ENCODE results near the gene SCAMP4.

The SCAMP4 gene

GRCh38 chr19:1893791-1894190 lies 11.4 kb upstream of the SCAMP4 start:
- TF ChIP-seq, protein P1, sequence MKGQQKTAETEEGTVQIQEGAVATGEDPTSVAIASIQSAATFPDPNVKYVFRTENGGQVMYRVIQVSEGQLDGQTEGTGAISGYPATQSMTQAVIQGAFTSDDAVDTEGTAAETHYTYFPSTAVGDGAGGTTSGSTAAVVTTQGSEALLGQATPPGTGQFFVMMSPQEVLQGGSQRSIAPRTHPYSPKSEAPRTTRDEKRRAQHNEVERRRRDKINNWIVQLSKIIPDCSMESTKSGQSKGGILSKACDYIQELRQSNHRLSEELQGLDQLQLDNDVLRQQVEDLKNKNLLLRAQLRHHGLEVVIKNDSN (IDR thresholded peaks at IDR 0.05), result no peak
- TF ChIP-seq FOXM1 (IDR thresholded peaks at IDR 0.05; ENCODE audit: borderline replicate concordance, low read depth) (no peak), TEAD4 (IDR thresholded peaks at IDR 0.05) (no peak), CEBPB (IDR thresholded peaks at IDR 0.05) (no peak), MAX (IDR thresholded peaks at IDR 0.05) (no peak), CREB1 (IDR thresholded peaks at IDR 0.05; ENCODE audit: low read depth) (no peak), RAD21 (IDR thresholded peaks at IDR 0.05; ENCODE audit: low read depth) (no peak)
- TF ChIP-seq, protein P2, sequence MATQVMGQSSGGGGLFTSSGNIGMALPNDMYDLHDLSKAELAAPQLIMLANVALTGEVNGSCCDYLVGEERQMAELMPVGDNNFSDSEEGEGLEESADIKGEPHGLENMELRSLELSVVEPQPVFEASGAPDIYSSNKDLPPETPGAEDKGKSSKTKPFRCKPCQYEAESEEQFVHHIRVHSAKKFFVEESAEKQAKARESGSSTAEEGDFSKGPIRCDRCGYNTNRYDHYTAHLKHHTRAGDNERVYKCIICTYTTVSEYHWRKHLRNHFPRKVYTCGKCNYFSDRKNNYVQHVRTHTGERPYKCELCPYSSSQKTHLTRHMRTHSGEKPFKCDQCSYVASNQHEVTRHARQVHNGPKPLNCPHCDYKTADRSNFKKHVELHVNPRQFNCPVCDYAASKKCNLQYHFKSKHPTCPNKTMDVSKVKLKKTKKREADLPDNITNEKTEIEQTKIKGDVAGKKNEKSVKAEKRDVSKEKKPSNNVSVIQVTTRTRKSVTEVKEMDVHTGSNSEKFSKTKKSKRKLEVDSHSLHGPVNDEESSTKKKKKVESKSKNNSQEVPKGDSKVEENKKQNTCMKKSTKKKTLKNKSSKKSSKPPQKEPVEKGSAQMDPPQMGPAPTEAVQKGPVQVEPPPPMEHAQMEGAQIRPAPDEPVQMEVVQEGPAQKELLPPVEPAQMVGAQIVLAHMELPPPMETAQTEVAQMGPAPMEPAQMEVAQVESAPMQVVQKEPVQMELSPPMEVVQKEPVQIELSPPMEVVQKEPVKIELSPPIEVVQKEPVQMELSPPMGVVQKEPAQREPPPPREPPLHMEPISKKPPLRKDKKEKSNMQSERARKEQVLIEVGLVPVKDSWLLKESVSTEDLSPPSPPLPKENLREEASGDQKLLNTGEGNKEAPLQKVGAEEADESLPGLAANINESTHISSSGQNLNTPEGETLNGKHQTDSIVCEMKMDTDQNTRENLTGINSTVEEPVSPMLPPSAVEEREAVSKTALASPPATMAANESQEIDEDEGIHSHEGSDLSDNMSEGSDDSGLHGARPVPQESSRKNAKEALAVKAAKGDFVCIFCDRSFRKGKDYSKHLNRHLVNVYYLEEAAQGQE (IDR thresholded peaks at IDR 0.05; ENCODE audit: low read depth), result no peak

DNA sequence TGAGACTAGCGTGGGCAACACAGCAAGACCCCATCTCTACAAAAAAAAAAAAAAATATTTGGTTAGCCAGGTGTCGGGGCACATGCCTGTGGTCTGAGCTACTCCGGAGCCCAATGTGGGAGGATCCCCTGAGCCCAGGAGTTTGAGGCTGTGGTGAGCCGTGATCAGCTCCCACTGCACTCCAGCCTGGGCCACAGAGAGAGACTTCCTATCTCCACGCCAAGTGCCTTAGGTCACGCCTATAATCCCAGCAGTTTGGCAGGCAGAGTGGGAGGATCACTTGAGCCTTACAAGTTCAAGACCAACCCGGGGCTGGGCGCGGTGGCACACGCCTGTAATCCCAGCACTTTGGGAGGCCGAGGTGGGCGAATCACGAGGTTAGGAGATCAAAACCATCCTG lies 8.7 kb upstream of the SCAMP4 start:
- TF ChIP-seq MAX (IDR thresholded peaks at IDR 0.05) (no peak), TAF1 (IDR thresholded peaks at IDR 0.05; ENCODE audit: low read depth) (no peak), EP300 (IDR thresholded peaks at IDR 0.05; ENCODE audit: borderline replicate concordance) (no peak), TEAD4 (IDR thresholded peaks at IDR 0.05) (no peak), NFIC (IDR thresholded peaks at IDR 0.05) (no peak)
- TF ChIP-seq, protein P2 (IDR thresholded peaks at IDR 0.05; ENCODE audit: low read depth), result no peak

DNA sequence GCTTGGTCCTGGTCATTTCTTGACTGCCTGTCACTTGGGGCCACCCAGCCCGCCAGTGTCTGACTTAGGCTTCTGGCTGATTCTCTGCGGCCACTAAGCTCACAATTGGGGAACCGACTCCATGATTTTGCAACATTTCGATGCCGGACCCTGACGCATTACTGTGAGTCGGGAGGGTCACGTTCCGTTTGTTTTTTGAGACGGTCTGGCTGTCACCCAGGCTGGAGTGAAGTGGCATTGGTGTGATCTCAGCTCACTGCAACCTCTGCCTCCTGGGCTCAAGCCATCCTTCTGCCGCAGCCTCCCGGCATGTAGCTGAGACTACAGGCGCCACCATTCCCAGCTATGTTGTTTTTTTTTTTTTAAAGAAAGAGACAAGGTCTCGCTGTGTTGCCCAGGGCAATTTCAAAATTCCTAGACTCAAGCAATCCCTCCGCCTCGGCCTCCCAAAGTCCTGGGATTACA lies 3.2 kb upstream of the SCAMP4 start:
- TF ChIP-seq RAD21 (IDR thresholded peaks at IDR 0.05; ENCODE audit: low read depth) (no peak), EP300 (IDR thresholded peaks at IDR 0.05; ENCODE audit: borderline replicate concordance) (no peak), YY1 (IDR thresholded peaks at IDR 0.05; ENCODE audit: low read depth) (no peak), TAF1 (IDR thresholded peaks at IDR 0.05; ENCODE audit: low read depth) (no peak), CEBPB (IDR thresholded peaks at IDR 0.05) (no peak), FOXM1 (IDR thresholded peaks at IDR 0.05; ENCODE audit: borderline replicate concordance, low read depth) (no peak), MAX (IDR thresholded peaks at IDR 0.05) (no peak), ZBTB7A (IDR thresholded peaks at IDR 0.05; ENCODE audit: low read depth) (no peak), NFIC (IDR thresholded peaks at IDR 0.05) (no peak), TEAD4 (IDR thresholded peaks at IDR 0.05) (no peak), EGR1 (IDR thresholded peaks at IDR 0.05) (no peak), CREB1 (IDR thresholded peaks at IDR 0.05; ENCODE audit: low read depth) (no peak), TCF12 (IDR thresholded peaks at IDR 0.05; ENCODE audit: low read depth) (no peak)
- TF ChIP-seq, protein P2 (IDR thresholded peaks at IDR 0.05; ENCODE audit: low read depth), result no peak
- TF ChIP-seq, protein P1 (IDR thresholded peaks at IDR 0.05), result no peak

DNA sequence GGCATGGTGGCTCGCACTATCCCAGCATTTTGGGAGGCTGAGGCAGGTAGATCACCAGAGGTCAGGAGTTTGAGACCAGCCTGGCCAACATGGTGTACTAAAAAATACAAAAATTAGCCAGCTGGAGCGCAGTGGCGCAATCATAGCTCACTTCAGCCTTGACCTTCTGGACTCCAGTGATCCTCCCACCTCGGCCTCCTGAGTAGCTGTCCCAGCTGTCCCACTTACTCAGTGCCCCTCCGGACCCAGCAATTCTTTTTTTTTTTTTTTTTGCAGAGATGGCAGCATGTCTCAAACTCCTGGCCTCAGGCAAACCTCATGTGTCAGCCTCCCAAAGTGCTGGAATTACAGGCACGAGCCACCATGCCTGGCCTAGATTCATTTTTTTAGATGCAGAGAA lies 2.3 kb upstream of the SCAMP4 start:
- no peak for TF ChIP-seq CREB1 (IDR thresholded peaks at IDR 0.05; ENCODE audit: low read depth)
- no peak for TF ChIP-seq EGR1 (IDR thresholded peaks at IDR 0.05)
- no peak for TF ChIP-seq ZBTB7A (IDR thresholded peaks at IDR 0.05; ENCODE audit: low read depth)
- TF ChIP-seq YY1 (IDR thresholded peaks at IDR 0.05; ENCODE audit: low read depth), result no peak
- TF ChIP-seq TEAD4 (IDR thresholded peaks at IDR 0.05), result no peak
- TF ChIP-seq FOXM1 (IDR thresholded peaks at IDR 0.05; ENCODE audit: borderline replicate concordance, low read depth), result no peak
- no peak for TF ChIP-seq TCF12 (IDR thresholded peaks at IDR 0.05; ENCODE audit: low read depth)
- no peak for TF ChIP-seq RAD21 (IDR thresholded peaks at IDR 0.05; ENCODE audit: low read depth)
- TF ChIP-seq CEBPB (IDR thresholded peaks at IDR 0.05), result no peak
- TF ChIP-seq TAF1 (IDR thresholded peaks at IDR 0.05; ENCODE audit: low read depth), result no peak
- TF ChIP-seq, protein P2 (IDR thresholded peaks at IDR 0.05; ENCODE audit: low read depth), result no peak

Data from Ishikawa (cell line).